Nucleus accumbens (tissue), 56 donors: ENCODE data around the gene ZDHHC8.
A peak's percentile ranks its signal among the peaks of the same experiment; 100 is the strongest.

Source experiments
- DNase-seq, 56 donors: peaks; one replicate each; lab custom pipeline; 2025; lab: John Stamatoyannopoulos, UW

ZDHHC8 gene

GRCh38 chr22:20112623-20113511, 18.7 kb upstream of the ZDHHC8 start:
- DNase-seq, result no peak

DNA sequence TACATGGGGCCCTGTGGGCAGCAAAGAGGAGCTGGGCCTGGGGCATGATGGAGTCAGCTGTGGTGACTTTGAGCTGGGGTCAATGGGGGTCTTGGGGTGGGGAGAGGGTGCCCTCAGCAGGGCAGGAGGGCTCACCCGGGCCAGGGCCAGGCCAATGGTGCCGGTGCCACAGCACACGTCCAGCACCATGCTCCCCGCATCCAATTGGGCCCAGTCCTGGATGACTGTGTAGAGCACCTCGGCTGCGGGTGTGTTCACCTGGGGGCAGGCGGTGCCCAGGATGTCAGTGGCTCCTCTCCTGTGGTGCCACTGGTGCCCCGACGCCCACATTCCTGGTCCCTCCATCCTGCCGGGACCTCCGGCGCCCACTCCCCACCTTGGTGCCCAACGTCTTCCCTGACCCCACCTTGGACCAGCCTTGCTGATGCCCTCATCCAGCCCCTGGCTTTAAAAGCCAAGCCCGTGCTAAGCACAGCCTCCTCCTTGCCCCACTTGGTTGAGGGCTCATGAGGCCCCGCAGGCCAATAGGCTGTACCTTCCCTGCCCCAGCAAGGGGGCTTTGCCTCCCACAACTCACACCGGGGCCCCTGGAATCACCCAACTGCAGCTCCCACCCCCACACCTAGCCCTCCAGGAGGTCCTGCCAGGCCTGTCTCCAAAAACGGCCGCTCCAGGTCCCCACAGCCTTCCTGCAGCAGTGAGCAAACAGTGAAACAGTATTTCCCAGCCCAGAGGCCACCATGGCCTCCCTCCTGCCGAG, 17.9 kb upstream of the ZDHHC8 start:
- DNase-seq, result no peak

DNA sequence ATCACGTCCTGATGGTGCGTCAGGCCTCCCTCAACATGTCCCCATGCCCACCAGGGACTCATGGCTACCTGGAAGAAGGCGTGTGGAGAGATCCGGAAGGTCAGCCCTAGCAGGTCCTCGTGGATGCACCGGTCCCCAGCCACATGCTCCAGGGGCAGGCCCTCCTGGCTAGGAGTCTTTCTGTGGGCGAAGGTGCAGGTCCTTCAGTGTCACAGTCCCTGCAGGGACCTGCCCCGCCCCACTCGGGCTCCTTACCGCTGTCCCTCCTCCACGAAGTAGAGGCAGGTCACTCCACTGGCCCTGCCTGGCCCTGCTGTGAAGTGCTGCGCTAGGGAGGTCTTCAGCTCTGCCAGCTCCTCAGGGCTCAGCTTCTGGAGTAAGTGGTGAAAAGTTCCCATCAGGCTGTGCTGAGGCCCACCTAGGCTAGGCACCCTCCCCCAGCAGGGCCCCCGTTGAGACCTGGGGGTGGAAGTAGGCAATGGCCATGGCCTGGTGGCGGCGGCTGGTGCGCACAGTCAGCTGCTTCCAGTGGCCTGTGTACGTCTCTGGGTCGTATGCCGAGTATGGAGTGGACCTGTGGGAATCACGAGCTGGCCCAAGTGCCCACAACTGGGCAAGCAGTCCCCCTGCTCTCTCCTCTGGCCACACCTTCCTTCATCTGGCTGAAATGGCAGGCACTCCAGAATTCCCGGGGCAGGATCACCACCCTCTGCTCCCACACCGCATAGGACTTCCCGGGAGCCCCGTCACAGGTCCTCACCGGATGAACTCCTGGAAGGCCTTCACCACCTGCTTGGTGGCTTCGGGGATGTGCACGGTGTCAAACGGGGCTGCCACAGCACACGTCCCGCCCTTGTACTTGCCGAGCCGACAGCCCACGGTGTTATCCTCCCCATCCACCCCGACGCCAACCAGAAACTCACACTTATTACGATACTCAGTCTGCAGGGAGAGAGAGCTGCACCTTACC, 16.8 kb upstream of the ZDHHC8 start:
- no peak for DNase-seq

DNA sequence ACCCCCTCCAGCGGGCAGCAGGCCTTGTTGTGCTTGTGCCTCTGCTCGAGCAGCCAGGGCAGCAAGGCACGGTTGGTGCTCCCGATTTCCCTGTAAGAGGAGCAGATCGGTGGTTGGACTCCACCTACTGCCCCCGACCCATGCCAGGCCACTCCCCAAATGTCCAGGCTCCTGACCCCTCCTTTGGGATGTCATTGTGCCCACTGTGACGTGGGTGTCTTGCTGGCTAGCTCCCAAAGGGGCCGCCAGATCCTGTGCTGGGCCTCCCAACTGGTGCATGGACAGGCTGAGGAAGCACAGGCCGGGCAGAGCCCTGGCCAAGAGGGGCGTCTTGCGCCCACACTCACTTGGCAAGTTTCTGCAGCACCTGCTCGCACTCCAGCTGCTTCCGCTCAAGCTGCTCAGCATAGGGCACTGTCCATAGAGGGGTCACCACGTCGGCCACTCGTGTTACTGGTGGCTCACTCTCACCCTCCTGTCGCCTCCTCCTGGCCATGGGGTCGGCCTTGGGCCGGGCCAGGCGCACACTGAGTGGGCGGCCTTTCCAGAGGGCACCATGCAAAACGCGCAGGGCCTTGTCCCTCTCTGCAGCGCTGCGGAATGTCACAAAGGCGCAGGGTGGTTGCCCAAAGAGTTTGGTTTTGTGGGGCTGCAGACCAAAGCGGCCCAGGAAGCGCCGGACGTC, 15.8 kb upstream of the ZDHHC8 start, which contains the start of gene RANBP1:
Gene RANBP1 (plus strand): TSS at position 414 of the 685 bp plus-strand sequence. CDS start 81 bp downstream, at position 495.
- no peak for DNase-seq

GRCh38 chr22:20116376-20116950, 15.1 kb upstream of the ZDHHC8 start:
- no peak for DNase-seq

DNA sequence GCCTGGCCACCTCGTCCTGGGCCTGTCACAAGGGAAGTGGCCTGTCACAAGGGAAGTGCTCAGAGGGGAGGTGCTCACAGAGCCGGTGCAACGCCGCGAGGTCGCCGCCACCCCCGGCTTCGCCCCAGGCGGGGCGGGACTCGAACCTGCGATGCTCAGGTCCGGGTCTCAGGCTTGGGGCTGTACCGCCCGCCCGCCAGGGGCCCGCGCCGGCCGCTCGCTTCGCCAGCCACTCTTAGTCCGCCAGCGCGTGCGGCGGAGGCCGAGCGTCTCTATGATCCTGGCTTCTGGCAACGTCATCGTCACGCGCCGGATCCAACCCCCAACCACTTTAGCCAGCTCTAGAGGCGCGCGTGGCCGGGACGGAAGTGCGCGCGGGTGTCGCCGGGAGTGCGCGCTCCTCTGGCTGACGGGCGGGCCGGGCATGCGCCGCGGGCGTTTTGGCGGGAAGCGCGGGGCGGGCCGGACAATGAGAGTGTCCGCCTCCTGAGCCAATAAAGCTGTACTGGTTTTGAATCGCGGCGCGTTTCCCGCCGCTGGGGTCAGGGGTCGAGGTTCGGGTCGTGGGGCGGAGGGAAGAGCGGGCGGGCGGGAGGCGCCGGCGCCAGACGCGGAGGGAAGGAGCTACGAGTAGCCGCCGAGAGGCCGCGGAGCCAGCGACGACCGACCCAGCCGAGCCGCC, 14.5 kb upstream of the ZDHHC8 start, which contains the start of gene TRMT2A:
Gene TRMT2A (minus strand): TSS at position 276 of the 682 bp plus-strand sequence. CDS start 320 bp downstream, outside the sequence.
- peak; percentile 74 to 98 (median 95) for DNase-seq

GRCh38 chr22:20117633-20118299, 13.8 kb upstream of the ZDHHC8 start:
- peak in 3 of 56 donors; percentile 33 to 50 (median 45) for DNase-seq

GRCh38 chr22:20118300-20119020, 13.1 kb upstream of the ZDHHC8 start:
- DNase-seq, result no peak

DNA sequence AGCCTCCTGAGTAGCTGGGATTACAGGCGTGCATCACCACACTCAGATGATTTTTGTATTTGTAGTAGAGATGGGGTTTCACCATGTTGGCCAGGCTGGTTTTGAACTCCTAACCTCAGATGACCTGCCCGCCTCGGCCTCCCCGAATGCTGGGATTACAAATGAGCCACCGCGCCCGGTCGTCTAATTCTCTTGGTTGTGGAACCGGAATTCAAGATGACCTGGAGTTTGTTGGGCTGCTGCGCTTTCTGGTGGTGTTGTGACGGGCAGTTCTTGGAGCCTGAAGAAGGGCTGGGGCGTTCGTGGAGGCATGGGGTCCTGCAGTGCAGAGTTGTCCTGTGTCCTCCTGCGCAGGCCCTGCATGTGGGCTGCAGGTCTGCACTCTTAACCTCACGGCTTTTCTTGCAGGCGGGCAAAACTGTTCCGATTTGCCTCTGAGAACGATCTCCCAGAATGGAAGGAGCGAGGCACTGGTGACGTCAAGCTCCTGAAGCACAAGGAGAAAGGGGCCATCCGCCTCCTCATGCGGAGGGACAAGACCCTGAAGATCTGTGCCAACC, 9.7 kb upstream of the ZDHHC8 start:
- DNase-seq, result no peak

DNA sequence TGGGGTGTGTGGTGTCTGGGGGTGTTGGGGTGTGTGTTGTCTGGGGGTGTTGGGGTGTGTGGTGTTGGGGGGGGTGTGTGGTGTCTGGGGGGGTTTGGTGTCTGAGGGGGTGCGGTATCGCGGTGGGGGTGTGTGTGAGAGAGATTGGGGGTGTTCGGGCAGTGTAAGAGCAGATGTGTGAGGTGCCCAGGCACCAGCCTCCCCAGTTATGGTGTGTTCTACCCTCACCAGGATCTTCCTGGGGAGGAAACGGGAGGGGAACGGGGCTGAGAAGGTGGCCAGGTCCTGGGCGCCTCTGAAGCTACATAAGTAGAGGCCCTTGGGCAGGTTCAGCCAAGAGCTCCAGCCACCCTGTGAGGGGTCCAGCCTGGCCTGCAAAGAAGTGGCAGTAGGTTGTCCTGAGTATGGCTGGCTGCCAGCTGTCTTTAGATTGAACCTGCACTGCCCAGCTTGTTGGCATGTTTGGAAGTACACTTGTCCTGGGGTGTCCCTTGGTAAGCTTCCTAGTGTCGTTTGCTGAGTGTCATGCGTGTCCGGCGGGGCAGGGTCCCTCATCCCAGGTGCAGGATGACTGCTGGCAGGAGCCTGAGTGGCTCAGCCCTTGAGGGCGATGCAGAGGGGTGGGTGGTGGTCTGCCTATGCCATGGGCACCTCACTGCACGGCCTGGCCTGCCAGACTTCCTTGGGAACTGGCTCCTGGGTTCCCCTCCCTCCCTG, 8.1 kb upstream of the ZDHHC8 start:
- no peak for DNase-seq

DNA sequence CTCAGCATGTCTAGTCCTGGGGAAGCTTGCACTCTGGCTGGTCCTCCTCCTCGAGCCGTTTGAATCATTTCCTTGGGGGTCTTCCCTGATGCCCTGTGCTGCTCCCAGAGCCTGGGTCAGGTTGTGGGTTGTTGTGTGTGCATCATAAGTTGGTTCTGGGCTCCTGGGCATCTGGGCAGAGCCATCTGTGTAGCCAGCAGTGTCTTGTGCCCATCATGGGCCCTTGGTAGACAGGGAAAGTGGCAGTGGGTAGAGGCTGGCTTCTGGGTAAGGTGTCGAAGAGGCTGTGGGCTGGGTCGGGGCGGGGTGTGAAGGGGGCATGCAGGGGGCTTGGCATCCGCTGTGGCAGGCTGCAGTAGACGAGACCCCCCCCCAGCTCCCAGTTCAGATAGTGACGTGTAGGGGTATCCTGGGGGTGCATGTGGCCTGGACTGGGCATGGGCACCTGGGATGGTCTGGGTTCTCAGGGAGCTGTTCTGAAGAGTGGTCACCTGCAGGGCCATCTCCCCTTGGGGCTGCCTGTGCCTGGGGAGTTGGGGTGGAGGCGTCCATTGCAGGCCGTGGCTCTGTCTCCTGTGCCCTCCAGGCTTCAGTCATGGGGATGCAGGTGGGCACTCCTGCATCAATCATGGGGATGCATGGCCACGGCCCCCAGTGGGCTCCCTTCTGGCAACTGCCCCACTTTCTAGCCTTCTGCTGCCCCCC, 7.4 kb upstream of the ZDHHC8 start:
- DNase-seq, result no peak

DNA sequence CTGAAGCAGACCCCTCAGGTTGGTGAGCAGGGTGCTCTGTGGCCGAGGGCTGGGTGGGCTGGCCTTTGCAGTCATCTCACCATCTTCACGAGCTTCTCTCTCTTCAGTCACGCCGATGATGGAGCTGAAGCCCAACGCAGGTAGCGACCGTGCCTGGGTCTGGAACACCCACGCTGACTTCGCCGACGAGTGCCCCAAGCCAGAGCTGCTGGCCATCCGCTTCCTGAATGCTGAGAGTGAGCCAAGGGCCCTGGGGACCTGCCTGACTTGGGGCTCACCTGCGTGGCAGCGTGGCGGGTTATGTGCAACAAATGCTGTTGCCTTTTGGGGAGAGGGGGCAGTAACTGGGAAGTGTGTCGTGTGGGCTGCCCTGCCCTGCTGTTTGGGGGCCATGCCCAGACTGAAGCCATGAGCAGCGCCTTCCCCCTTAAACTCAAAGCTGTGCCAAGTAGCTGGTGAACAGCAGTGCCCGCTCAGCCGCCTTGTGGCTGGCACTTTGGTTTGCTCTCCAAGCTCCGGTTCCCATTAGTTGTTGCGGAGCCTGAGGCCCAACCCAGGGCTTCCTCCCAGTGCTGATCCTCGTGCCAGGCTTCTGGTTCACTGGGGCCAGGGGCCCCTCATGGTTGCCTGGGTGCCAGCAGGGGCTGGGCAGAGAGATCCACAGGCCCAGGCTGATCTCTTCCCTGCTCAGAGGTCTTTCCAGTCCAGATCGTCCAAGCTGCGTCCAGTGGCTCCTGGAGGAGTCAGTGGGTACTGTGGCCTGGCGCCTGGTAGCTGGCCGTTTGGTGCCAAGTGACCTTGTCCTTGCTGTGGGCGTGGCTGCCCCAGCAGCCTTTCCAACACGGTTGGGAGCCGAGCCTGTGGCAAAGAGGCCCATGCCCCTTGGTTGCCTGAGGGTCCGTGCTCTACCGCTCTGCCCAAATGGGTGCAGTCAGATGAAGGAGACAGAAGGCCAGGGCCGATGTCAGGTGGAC, 6.1 kb upstream of the ZDHHC8 start:
- DNase-seq, result no peak

GRCh38 chr22:20126284-20127029, 5.1 kb upstream of the ZDHHC8 start:
- no peak for DNase-seq
